Measurements from ENCODE around the gene KIRREL3. TPM values are rescaled to one million over a fixed set of nuclear protein-coding genes. Genes with fewer than 3 reads are reported as not detected.

KIRREL3 gene
- total and polyA plus RNA-seq, 2 experiments from 2014 or later = 16.1 to 35.6 TPM

- Histone ChIP-seq H3K36me3 (ENCODE audit: low read depth) (no peaks in the 10 kb centered on the region), H3K9me2 (ENCODE audit: insufficient read depth) (no peaks in the 10 kb centered on the region), H3K9ac (no peak overlapping the region), H3K9me3 (ENCODE audit: low read depth) (no peaks in the 10 kb centered on the region), H3K4me3 (no peak overlapping the region), H3F3A (ENCODE audit: insufficient read depth) (no peaks in the 10 kb centered on the region), H3K4me1 (ENCODE audit: insufficient read depth) (peaks cover 10% of the 10 kb centered on the region), H3K27ac (no peak overlapping the region), H3K4me2 (ENCODE audit: unreplicated experiment) (no peak overlapping the region), H3K79me2 (ENCODE audit: insufficient read depth) (no peaks in the 10 kb centered on the region), H3K27me3 (replicated peaks; ENCODE audit: insufficient read depth) (no peaks in the 10 kb centered on the region), H4K20me1 (ENCODE audit: insufficient read depth) (no peaks in the 10 kb centered on the region), H2AFZ (no peak overlapping the region)
- peak; percentile 12 for DNase-seq
- WGBS, 2 experiments (ENCODE audit: low coverage in 1 of 2, low lambda C conversion rate in 2 of 2, missing lambda C conversion rate in 2 of 2) = 50 to 59% methylated on average over 4 of the region's 4 CpGs
- TF ChIP-seq EZH2phosphoT487 (IDR thresholded peaks at IDR 0.05; ENCODE audit: insufficient read depth, low read depth) (no peak), EZH2 (IDR thresholded peaks at IDR 0.05; ENCODE audit: insufficient read depth, poor library complexity, severe bottlenecking) (no peak)
- in situ Hi-C loops (cut with MboI) = no loop called here
Measured at GRCh38 chr11:126703662-126704061, 296.9 kb downstream of the KIRREL3 start.

DNA sequence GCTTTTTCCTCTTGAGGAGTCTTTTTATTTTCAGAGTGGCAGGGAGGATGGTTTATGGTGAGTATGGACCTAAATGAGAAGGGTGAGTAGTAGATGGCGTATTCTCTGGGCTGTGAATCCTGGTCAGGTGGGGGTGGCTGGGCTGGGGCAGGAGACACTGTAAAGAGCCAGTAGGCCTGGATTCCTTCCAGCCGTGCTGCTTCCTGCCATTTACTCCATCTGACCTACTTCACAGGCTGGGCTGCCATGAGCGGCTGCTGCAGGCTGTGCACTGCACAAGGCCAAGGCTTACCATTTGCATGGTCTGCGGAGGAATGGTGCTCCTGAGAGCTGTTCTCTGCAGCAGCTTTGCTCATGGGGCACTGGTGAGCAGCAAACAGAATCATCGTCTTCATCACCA, 297.6 kb downstream of the KIRREL3 start:
- TF ChIP-seq EZH2phosphoT487 (IDR thresholded peaks at IDR 0.05; ENCODE audit: insufficient read depth, low read depth) = no peak
- TF ChIP-seq EZH2 (IDR thresholded peaks at IDR 0.05; ENCODE audit: insufficient read depth, poor library complexity, severe bottlenecking) = no peak
- H3K4me2 ChIP-seq (ENCODE audit: unreplicated experiment) = no peak overlapping the region
- no peaks in the 10 kb centered on the region for H3K79me2 ChIP-seq (ENCODE audit: insufficient read depth)
- WGBS, 2 experiments (ENCODE audit: low coverage in 1 of 2, low lambda C conversion rate in 2 of 2, missing lambda C conversion rate in 2 of 2) = 87 to 91% methylated on average over 5 of the region's 5 CpGs
- H3K9me3 ChIP-seq (ENCODE audit: low read depth) = no peaks in the 10 kb centered on the region
- no peak overlapping the region for H3K4me3 ChIP-seq
- peaks cover 10% of the 10 kb centered on the region for H3K4me1 ChIP-seq (ENCODE audit: insufficient read depth)
- H4K20me1 ChIP-seq (ENCODE audit: insufficient read depth) = no peaks in the 10 kb centered on the region
- no peak overlapping the region for H2AFZ ChIP-seq
- no peaks in the 10 kb centered on the region for H3K27me3 ChIP-seq (replicated peaks; ENCODE audit: insufficient read depth)
- no peaks in the 10 kb centered on the region for H3K36me3 ChIP-seq (ENCODE audit: low read depth)
- H3K27ac ChIP-seq = no peak overlapping the region
- DNase-seq = no peak
- H3K9me2 ChIP-seq (ENCODE audit: insufficient read depth) = no peaks in the 10 kb centered on the region
- no peak overlapping the region for H3K9ac ChIP-seq
- in situ Hi-C loops (cut with MboI) = no loop called here
- H3F3A ChIP-seq (ENCODE audit: insufficient read depth) = no peaks in the 10 kb centered on the region

DNA sequence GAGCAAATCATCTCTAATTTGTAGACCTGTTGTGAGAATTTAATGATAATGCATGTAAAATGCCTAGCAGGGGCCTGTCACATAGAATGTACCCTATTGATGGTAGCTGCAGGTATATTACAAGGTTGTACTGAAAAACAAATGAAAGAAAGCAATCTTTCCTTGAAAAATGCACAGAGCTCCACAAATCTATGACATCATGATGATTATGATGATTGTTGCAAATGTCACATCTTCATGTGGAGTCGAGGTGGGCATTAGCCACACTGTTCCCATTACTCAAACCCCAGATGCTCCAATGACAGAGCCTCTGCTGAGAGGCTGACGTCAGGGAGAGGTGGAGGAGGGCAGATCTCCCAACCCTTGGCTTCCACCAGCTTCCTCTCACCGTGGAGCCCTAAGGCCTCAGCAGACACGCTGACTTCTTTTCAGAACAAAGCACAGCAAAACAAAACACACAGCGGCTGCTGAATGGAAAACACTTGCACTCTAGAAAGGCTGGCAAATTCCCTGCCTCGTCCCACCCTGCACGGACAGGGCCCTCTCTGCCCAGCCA, 298.3 kb downstream of the KIRREL3 start:
- Histone ChIP-seq H2AFZ (no peak overlapping the region), H3K9me2 (ENCODE audit: insufficient read depth) (no peaks in the 10 kb centered on the region), H3K79me2 (ENCODE audit: insufficient read depth) (no peaks in the 10 kb centered on the region), H3K9ac (no peak overlapping the region), H3K36me3 (ENCODE audit: low read depth) (no peaks in the 10 kb centered on the region), H3K27me3 (replicated peaks; ENCODE audit: insufficient read depth) (no peaks in the 10 kb centered on the region), H3K4me3 (no peak overlapping the region), H3K9me3 (ENCODE audit: low read depth) (no peaks in the 10 kb centered on the region), H3K4me2 (ENCODE audit: unreplicated experiment) (no peak overlapping the region), H3K27ac (no peak overlapping the region), H3F3A (ENCODE audit: insufficient read depth) (no peaks in the 10 kb centered on the region), H3K4me1 (ENCODE audit: insufficient read depth) (peaks cover 10% of the 10 kb centered on the region), H4K20me1 (ENCODE audit: insufficient read depth) (no peaks in the 10 kb centered on the region)
- DNase-seq = no peak
- WGBS, 2 experiments (ENCODE audit: low coverage in 1 of 2, low lambda C conversion rate in 2 of 2, missing lambda C conversion rate in 2 of 2) = 77 to 83% methylated on average over 7 of the region's 7 CpGs
- TF ChIP-seq EZH2phosphoT487 (IDR thresholded peaks at IDR 0.05; ENCODE audit: insufficient read depth, low read depth) = no peak
- no peak for TF ChIP-seq EZH2 (IDR thresholded peaks at IDR 0.05; ENCODE audit: insufficient read depth, poor library complexity, severe bottlenecking)
- in situ Hi-C loops (cut with MboI) = no loop called here

- Histone ChIP-seq H4K20me1 (ENCODE audit: insufficient read depth) (no peaks in the 10 kb centered on the region), H3K36me3 (ENCODE audit: low read depth) (no peaks in the 10 kb centered on the region), H3K9me2 (ENCODE audit: insufficient read depth) (no peaks in the 10 kb centered on the region), H3K27me3 (replicated peaks; ENCODE audit: insufficient read depth) (no peaks in the 10 kb centered on the region), H3K27ac (no peak overlapping the region), H3K9me3 (ENCODE audit: low read depth) (no peaks in the 10 kb centered on the region), H3K79me2 (ENCODE audit: insufficient read depth) (no peaks in the 10 kb centered on the region), H2AFZ (no peak overlapping the region), H3K4me1 (ENCODE audit: insufficient read depth) (peaks cover 10% of the 10 kb centered on the region), H3K4me2 (ENCODE audit: unreplicated experiment) (no peak overlapping the region), H3K9ac (no peak overlapping the region), H3K4me3 (no peak overlapping the region), H3F3A (ENCODE audit: insufficient read depth) (no peaks in the 10 kb centered on the region)
- TF ChIP-seq EZH2 (IDR thresholded peaks at IDR 0.05; ENCODE audit: insufficient read depth, poor library complexity, severe bottlenecking) = no peak
- no peak for TF ChIP-seq EZH2phosphoT487 (IDR thresholded peaks at IDR 0.05; ENCODE audit: insufficient read depth, low read depth)
- DNase-seq = peak; percentile 39
- in situ Hi-C loops (cut with MboI) = no loop called here
- 89 to 100% methylated on average over 2 of the region's 2 CpGs for WGBS, 2 experiments (ENCODE audit: low coverage in 1 of 2, low lambda C conversion rate in 2 of 2, missing lambda C conversion rate in 2 of 2)
Measured at GRCh38 chr11:126701520-126701897, 299.1 kb downstream of the KIRREL3 start.
